IMR-90 (cell line): ENCODE measurements around the gene ATXN7L2. TPM values are rescaled to one million over a fixed set of nuclear protein-coding genes. Genes with fewer than 3 reads are reported as not detected.

Source experiments
- ATAC-seq: fragments of 200-7000 bp; cut with Tn5 transposase; 2 replicates; pipeline ENCODE4 v1.9.1; 2020; ENCODE audit warnings: low read depth, mild to moderate bottlenecking, moderate library complexity
- BruUV-seq: library from RNA; stranded (reverse); fragments of 400-500 nt; replicated peaks from 2 replicates; lab custom pipeline; 2021; lab: Mats Ljungman, UMichigan
- CTCF ChIA-PET: fragments of 300-600 bp; formaldehyde crosslinking; extraction: SDS; loops from one replicate; lab custom pipeline; 2021; ENCODE audit warnings: antibody characterized with exemption; lab: Yijun Ruan, JAX
- POLR2A ChIA-PET: fragments of 300-600 bp; sonication (Branson Sonifier 250); formaldehyde crosslinking; loops from one replicate; lab custom pipeline; 2022; ENCODE audit warnings: antibody characterized with exemption; ENCODE audit not compliant: unreplicated experiment; lab: Charles Lee
- DNase-seq: peaks from one replicate; pipeline ENCODE4 v3.0.0; 2013
- H2AFZ ChIP-seq: replicated peaks from 2 replicates; pipeline ENCODE3; 2013; ENCODE audit warnings: low read length, mild to moderate bottlenecking; ENCODE audit not compliant: poor library complexity
- H2AK5ac ChIP-seq: 2 replicates; pipeline ENCODE4 v1.6.1; 2013; ENCODE audit warnings: low read depth, low read length, inconsistent platforms
- H2AK9ac ChIP-seq: replicated peaks from 2 replicates; pipeline ENCODE3; 2013; ENCODE audit warnings: mild to moderate bottlenecking, low read depth, low read length, moderate library complexity; ENCODE audit not compliant: poor library complexity
- H2BK120ac ChIP-seq: 2 replicates; pipeline ENCODE4 v1.6.1; 2013; ENCODE audit warnings: low read depth, low read length, inconsistent platforms
- H2BK15ac ChIP-seq: 3 replicates; pipeline ENCODE4 v1.6.1; 2013; ENCODE audit warnings: low read depth, low read length, inconsistent platforms
- H2BK20ac ChIP-seq: 2 replicates; pipeline ENCODE4 v1.6.1; 2013; ENCODE audit warnings: low read depth, mild to moderate bottlenecking, inconsistent platforms, low read length, moderate library complexity
- H2BK5ac ChIP-seq: 2 replicates; pipeline ENCODE4 v1.6.1; 2013; ENCODE audit warnings: mild to moderate bottlenecking, low read depth, low read length, inconsistent platforms; ENCODE audit not compliant: poor library complexity, severe bottlenecking
- H3K14ac ChIP-seq: replicated peaks from 2 replicates; pipeline ENCODE4 v1.6.1; 2013; ENCODE audit warnings: low read depth, low read length, inconsistent platforms
- H3K18ac ChIP-seq: 2 replicates; pipeline ENCODE4 v1.6.1; 2013; ENCODE audit warnings: low read depth, low read length, control low read depth
- H3K23ac ChIP-seq: 2 replicates; pipeline ENCODE4 v1.6.1; 2013; ENCODE audit warnings: low read depth, low read length, inconsistent platforms
- H3K27ac ChIP-seq: 2 replicates; pipeline ENCODE4 v1.5.1; 2013; ENCODE audit warnings: mild to moderate bottlenecking, control low read depth, low read length; ENCODE audit not compliant: insufficient read depth
- H3K27me3 ChIP-seq: 2 replicates; pipeline ENCODE4 v1.6.1; 2013; ENCODE audit warnings: low read length; ENCODE audit not compliant: control insufficient read depth, insufficient read depth
- H3K36me3 ChIP-seq: 2 replicates; pipeline ENCODE4 v1.6.1; 2013; ENCODE audit warnings: low read length, mixed read lengths; ENCODE audit not compliant: control insufficient read depth, insufficient read depth
- H3K4ac ChIP-seq: 2 replicates; pipeline ENCODE4 v1.6.1; 2013; ENCODE audit warnings: low read depth, low read length, inconsistent platforms
- H3K4me1 ChIP-seq: 2 replicates; pipeline ENCODE4 v1.6.1; 2013; ENCODE audit warnings: low read length, mixed read lengths; ENCODE audit not compliant: control insufficient read depth, insufficient read depth
- H3K4me2 ChIP-seq: 2 replicates; pipeline ENCODE4 v1.6.1; 2013; ENCODE audit warnings: low read depth, mild to moderate bottlenecking, control low read depth, low read length, moderate library complexity
- H3K4me3 ChIP-seq: 2 replicates; pipeline ENCODE4 v1.5.1; 2013; ENCODE audit warnings: low read depth, mild to moderate bottlenecking, control low read depth, low read length, moderate library complexity; ENCODE audit not compliant: insufficient read depth
- H3K56ac ChIP-seq: 2 replicates; pipeline ENCODE4 v1.6.1; 2013; ENCODE audit warnings: low read length, inconsistent platforms; ENCODE audit not compliant: insufficient read depth; ENCODE audit errors: extremely low read depth
- H3K79me1 ChIP-seq, 2 experiments: 2 replicates each; pipeline ENCODE4 v1.6.1; 2013; ENCODE audit warnings: low read length in 2 of 2, inconsistent platforms in 1 of 2, low read depth in 1 of 2
- H3K9ac ChIP-seq: 2 replicates; pipeline ENCODE4 v1.6.1; 2013; ENCODE audit warnings: low read depth, low read length, control low read depth
- H3K9me1 ChIP-seq: 2 replicates; pipeline ENCODE4 v1.6.1; 2013; ENCODE audit warnings: low read length, inconsistent platforms; ENCODE audit not compliant: insufficient read depth
- H3K9me3 ChIP-seq: 2 replicates; pipeline ENCODE4 v1.6.1; 2013; ENCODE audit warnings: low read length; ENCODE audit not compliant: control insufficient read depth, insufficient read depth
- H4K20me1 ChIP-seq: 2 replicates; pipeline ENCODE4 v1.6.1; 2013; ENCODE audit warnings: low read length, inconsistent platforms; ENCODE audit not compliant: insufficient read depth
- H4K5ac ChIP-seq: 2 replicates; pipeline ENCODE4 v1.6.1; 2013; ENCODE audit warnings: mild to moderate bottlenecking, low read depth, low read length, control low read depth
- H4K8ac ChIP-seq, 2 experiments: 2 replicates each; pipeline ENCODE4 v1.6.1; 2013; ENCODE audit warnings: low read depth in 2 of 2, low read length in 2 of 2, control low read depth in 1 of 2, inconsistent platforms in 1 of 2
- H4K91ac ChIP-seq: 2 replicates; pipeline ENCODE4 v1.6.1; 2013; ENCODE audit warnings: low read depth, low read length, inconsistent platforms; ENCODE audit not compliant: insufficient read depth
- CHD1 ChIP-seq: IDR thresholded peaks from 2 replicates; pipeline ENCODE4 v1.6.1; 2012; ENCODE audit warnings: low read depth, low read length, improper control_type of control experiment
- WGBS, 2 experiments: methylation state at CpG; one replicate each; pipeline versions ENCODE4 v1.1.5 to v1.1.7; 2013; ENCODE audit warnings: missing lambda C conversion rate in 2 of 2; ENCODE audit not compliant: insufficient read length in 1 of 2; ENCODE audit errors: extremely low coverage in 2 of 2; 5-methylcytosine and 5-hydroxymethylcytosine counted together
- dilution Hi-C: fragments of 300-500 bp; cut with HindIII; formaldehyde crosslinking; loops from one replicate; pipeline ENCODE4 v1.14.3; 2018; ENCODE audit warnings: low sequenced_read_pairs; ENCODE audit not compliant: unreplicated experiment
- in situ Hi-C: fragments of 300-500 bp; cut with MboI; formaldehyde crosslinking; loops from 3 replicates; pipeline ENCODE4 v1.14.3; 2019; ENCODE audit warnings: low sequenced_read_pairs, inconsistent platforms, mixed read lengths
- intact Hi-C: fragments of 100-400 bp; cut with micrococcal nuclease; formaldehyde crosslinking; loops from 2 replicates; pipeline ENCODE4 v1.10.0; 2022
- polyA plus RNA-seq, 3 experiments: library from polyadenylated mRNA; depleted of rRNA; stranded (reverse); fragments of >200 nt; gene quantifications; 2 replicates each; pipeline ENCODE4 v1.2.3, GENCODE V29; 2012; ENCODE audit warnings: low replicate concordance in 1 of 3
- total RNA-seq: library from RNA; depleted of rRNA; stranded (reverse); fragments of >200 nt; gene quantifications from 2 replicates; pipeline ENCODE4 v1.2.3, GENCODE V29; 2012
- TF ChIP-seq, protein P1 (sequence below): fragments of 150-350 bp; IDR thresholded peaks from 2 replicates; pipeline ENCODE4 v1.6.1; 2017; ENCODE audit warnings: mild to moderate bottlenecking, antibody characterized with exemption, low read length, low read depth

The ATXN7L2 gene
- total and polyA plus RNA-seq, 2 of the 4 experiments (the other 2 are of a cell fraction): 1.3 to 4.8 TPM

DNA sequence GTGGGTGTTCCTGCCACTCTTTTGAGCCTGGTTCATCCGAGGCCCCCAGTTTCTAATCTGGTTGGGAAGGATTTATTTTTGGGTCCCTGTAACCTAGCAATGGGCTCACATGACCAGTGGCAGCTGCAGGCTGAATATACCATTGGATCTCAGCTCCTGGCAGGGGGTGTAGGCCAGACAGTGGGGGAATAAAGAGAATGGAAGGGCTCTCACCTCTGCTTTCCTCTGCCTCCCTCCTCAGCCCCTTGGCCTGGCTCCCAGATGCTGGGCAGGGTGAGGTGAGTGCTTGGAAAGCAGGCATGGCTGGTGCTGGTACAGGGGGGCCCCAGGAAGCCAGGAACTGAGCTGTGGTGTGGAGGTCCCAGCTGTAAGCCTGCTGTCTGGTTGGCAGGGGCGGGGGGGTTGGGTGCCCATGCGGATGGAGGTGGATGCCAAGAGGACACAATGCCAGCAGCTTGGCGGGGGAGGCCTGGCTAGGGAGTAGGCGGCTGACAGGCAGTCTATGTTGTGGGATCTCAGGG, 52.3 kb downstream of the ATXN7L2 start:
- dilution Hi-C loops (no loop called here), intact Hi-C loops (no loop called here), in situ Hi-C loops (loop anchor here (10.0 kb wide), 1 partner anchor 271 kb away; no protein-coding TSS in a partner anchor)
- TF ChIP-seq CHD1: no peak
- TF ChIP-seq, protein P1, sequence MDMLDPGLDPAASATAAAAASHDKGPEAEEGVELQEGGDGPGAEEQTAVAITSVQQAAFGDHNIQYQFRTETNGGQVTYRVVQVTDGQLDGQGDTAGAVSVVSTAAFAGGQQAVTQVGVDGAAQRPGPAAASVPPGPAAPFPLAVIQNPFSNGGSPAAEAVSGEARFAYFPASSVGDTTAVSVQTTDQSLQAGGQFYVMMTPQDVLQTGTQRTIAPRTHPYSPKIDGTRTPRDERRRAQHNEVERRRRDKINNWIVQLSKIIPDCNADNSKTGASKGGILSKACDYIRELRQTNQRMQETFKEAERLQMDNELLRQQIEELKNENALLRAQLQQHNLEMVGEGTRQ: peak; percentile 15; the same call in 1 of the 2 replicates
- H2AFZ ChIP-seq: no peak overlapping the region
- no peaks in the 10 kb centered on the region for H3K79me1 ChIP-seq
- H2BK120ac ChIP-seq: no peak overlapping the region
- H3K9ac ChIP-seq: no peak overlapping the region
- H2AK9ac ChIP-seq: no peak overlapping the region
- no peak for ATAC-seq
- no peak overlapping the region for H3K18ac ChIP-seq
- H4K5ac ChIP-seq: no peak overlapping the region
- H4K91ac ChIP-seq: no peak overlapping the region
- H4K20me1 ChIP-seq: no peaks in the 10 kb centered on the region
- H3K9me3 ChIP-seq: no peaks in the 10 kb centered on the region
- no peaks in the 10 kb centered on the region; the same call in 1 of the 2 replicates for H3K9me1 ChIP-seq
- ChIA-PET POLR2A (no interaction called here), CTCF (no interaction called here)
- no peak overlapping the region for H3K56ac ChIP-seq
- H3K23ac ChIP-seq: no peak overlapping the region
- H3K4ac ChIP-seq: no peak overlapping the region
- peaks cover 17% of the 10 kb centered on the region for H3K27me3 ChIP-seq
- 70% methylated on average over 2 of the region's 5 CpGs; no CpG with 5 or more reads in 1 of the 2 experiments for WGBS, 2 experiments
- H3K4me3 ChIP-seq: no peak overlapping the region
- H2BK5ac ChIP-seq: no peak overlapping the region
- no peak overlapping the region for H4K8ac ChIP-seq
- no peak for DNase-seq
- H3K4me1 ChIP-seq: peaks cover 4% of the 10 kb centered on the region
- no peaks in the 10 kb centered on the region for H3K36me3 ChIP-seq
- H2AK5ac ChIP-seq: no peak overlapping the region
- no peak overlapping the region for H3K27ac ChIP-seq
- no peak overlapping the region for H2BK15ac ChIP-seq
- no peak overlapping the region for H3K4me2 ChIP-seq
- no peak overlapping the region for H3K14ac ChIP-seq
- H2BK20ac ChIP-seq: no peak overlapping the region
- BruUV-seq: no TSS peak
